ENCODE data around the gene XPNPEP1. TPM values are rescaled to one million over a fixed set of nuclear protein-coding genes. Genes with fewer than 3 reads are reported as not detected.
A peak's percentile ranks its signal among the peaks of the same experiment; 100 is the strongest.

XPNPEP1 gene
- 73.9 TPM for total RNA-seq
- 10 to 100 TPM; 61.4 to 76.7 (median 64.1) TPM for polyA plus RNA-seq (ENCODE audit: insufficient read depth in 1 of 8, insufficient read length in 8 of 8, low replicate concordance in 1 of 8)
- long read RNA-seq, donor 1, transcript XPNPEP1-218 (21 exons, 2,539 nt): major isoform, 8 of 9 reads
- long read RNA-seq, donor 1, partial matches to known transcripts: 0 of 9 reads
- long read RNA-seq, donor 1, other reads (novel, unspliced or antisense): 0 of 9 reads
- long read RNA-seq, donor 2, partial matches to known transcripts: 0 of 1 reads
- long read RNA-seq, donor 2, other reads (novel, unspliced or antisense): 0 of 1 reads
- long read RNA-seq, donor 3, transcript XPNPEP1-218 (21 exons, 2,539 nt): major isoform, 9 of 23 reads
- long read RNA-seq, donor 3, partial matches to known transcripts: 10 of 23 reads
- long read RNA-seq, donor 3, other reads (novel, unspliced or antisense): 0 of 23 reads
- long read RNA-seq, donor 4, transcript XPNPEP1-218 (21 exons, 2,539 nt): major isoform, 6 of 7 reads
- long read RNA-seq, donor 4, partial matches to known transcripts: 0 of 7 reads
- long read RNA-seq, donor 4, other reads (novel, unspliced or antisense): 0 of 7 reads
- long read RNA-seq, donor 5, transcript XPNPEP1-218 (21 exons, 2,539 nt): major isoform, 15 of 38 reads
- long read RNA-seq, donor 5, partial matches to known transcripts: 19 of 38 reads
- long read RNA-seq, donor 5, other reads (novel, unspliced or antisense): 0 of 38 reads
- long read RNA-seq, donor 6, transcript XPNPEP1-218 (21 exons, 2,539 nt): major isoform, 15 of 34 reads
- long read RNA-seq, donor 6, partial matches to known transcripts: 19 of 34 reads
- long read RNA-seq, donor 6, other reads (novel, unspliced or antisense): 0 of 34 reads
- long read RNA-seq, donor 7, transcript XPNPEP1-218 (21 exons, 2,539 nt): major isoform, 7 of 8 reads
- long read RNA-seq, donor 7, partial matches to known transcripts: 0 of 8 reads
- long read RNA-seq, donor 7, other reads (novel, unspliced or antisense): 0 of 8 reads
- long read RNA-seq, donor 8, transcript XPNPEP1-218 (21 exons, 2,539 nt): major isoform, 10 of 11 reads
- long read RNA-seq, donor 8, partial matches to known transcripts: 0 of 11 reads
- long read RNA-seq, donor 8, other reads (novel, unspliced or antisense): 0 of 11 reads
- long read RNA-seq, donor 9, transcript XPNPEP1-218 (21 exons, 2,539 nt): major isoform, 8 of 13 reads
- long read RNA-seq, donor 9, partial matches to known transcripts: 5 of 13 reads
- long read RNA-seq, donor 9, other reads (novel, unspliced or antisense): 0 of 13 reads
- long read RNA-seq, donor 10, transcript XPNPEP1-218 (21 exons, 2,539 nt): major isoform, 17 of 28 reads
- long read RNA-seq, donor 10, partial matches to known transcripts: 6 of 28 reads
- long read RNA-seq, donor 10, other reads (novel, unspliced or antisense): 0 of 28 reads
- long read RNA-seq, donor 11, transcript XPNPEP1-218 (21 exons, 2,539 nt): major isoform, 6 of 14 reads
- long read RNA-seq, donor 11, partial matches to known transcripts: 5 of 14 reads
- long read RNA-seq, donor 11, other reads (novel, unspliced or antisense): 0 of 14 reads

DNA sequence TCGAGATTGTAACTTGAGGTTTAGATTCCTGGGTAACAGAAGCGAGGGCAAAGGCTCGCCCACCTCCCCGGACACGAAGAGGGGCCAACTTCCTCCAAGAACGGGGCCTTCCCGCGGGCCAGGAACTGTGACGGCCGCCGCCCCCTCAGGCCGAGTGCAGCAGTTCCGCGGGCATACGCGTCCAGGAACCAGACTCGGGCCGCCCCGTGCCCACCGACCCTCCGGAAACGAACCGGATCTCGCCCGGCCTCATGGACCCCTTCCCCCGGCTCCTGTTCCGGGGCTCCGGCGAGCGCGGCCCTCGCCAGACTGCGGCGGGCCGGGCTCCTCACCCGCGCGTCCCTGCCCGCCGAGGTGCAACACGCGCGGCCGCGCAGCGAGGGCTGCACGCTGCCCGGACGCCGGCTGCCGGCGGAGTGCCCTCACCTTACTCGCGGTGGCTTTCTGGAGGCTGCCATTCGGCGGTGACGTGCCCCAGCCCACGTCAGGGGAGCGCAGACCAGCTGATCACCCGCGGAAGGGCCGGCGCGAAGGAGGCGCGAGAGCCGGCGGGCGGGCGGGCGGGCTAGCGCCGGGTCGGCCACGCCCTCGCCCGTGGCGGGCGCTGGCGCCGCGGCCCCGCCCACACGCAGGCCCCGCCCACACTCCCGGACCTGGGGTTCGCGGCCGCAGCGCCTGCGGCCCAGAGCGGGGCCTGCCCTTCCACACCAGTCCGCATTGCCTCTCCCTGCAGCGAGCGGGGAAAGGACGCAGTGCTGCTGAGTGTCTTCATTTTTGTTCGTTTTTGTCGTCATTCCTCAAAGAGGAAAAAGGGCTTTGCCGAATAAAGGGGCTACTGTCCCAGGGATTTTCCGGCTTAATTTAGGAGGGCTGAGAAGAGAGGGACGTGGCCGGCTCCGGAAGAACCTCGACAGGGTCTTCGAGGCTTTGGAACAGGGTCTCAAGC is at the start of gene XPNPEP1:
Gene XPNPEP1 (minus strand): TSS at position 536 of the 946 bp plus-strand sequence. CDS start 78 bp downstream, at position 458.
- Histone ChIP-seq H3K9me3 (replicated peaks; ENCODE audit: control insufficient read depth, low read depth, low read length) (no peaks in the 10 kb centered on the region), H3K27me3 (ENCODE audit: control insufficient read depth, insufficient read depth, low read length) (no peaks in the 10 kb centered on the region), H3K36me3 (ENCODE audit: control insufficient read depth, insufficient read depth, low read length) (peaks cover 4% of the 10 kb centered on the region), H3K27ac (ENCODE audit: low read length) (peak within 1 kb of the TSS; percentile 92), H3K4me1 (ENCODE audit: control insufficient read depth, insufficient read depth, low read length) (peaks cover 29% of the 10 kb centered on the region), H3K4me3 (ENCODE audit: low read length) (peak within 1 kb of the TSS; percentile 89)
- WGBS (ENCODE audit: insufficient coverage): 3% methylated on average over 95 of the region's 105 CpGs
- DNase-seq: peak; percentile 95

DNA sequence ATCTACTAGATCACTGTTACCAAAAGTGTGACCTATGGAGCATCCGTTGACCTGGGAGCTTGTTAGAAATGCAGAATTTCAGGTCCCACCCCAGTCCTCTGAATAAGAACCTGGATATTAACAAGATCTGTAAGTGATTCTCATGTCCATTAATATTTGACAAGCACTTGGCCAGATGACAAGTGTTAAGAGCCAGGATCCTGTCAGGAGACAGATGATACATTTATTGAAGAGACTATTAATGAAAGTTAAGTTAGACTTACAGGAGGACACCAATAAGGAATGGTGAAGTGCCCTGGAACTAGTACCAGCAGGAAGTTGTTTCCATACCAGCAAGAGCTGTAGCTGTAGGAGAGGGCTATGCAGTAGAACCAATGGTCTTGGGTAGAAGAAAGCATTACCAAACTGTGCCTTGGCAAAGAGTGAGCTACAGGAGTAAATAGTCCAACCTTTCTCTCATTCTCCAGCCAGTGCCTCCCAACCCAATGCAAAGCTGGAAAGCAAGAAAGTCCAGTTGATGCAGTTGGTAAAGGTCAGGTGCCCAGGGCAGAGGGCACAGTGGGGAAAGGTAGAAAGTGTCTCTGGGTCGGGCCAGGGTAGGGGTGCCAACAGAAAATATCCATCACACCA is 49.2 kb upstream of the XPNPEP1 start:
- WGBS (ENCODE audit: insufficient coverage): no CpG with 5 or more reads among the region's 2 CpGs
- Histone ChIP-seq H3K4me1 (ENCODE audit: control insufficient read depth, insufficient read depth, low read length) (peaks cover 9% of the 10 kb centered on the region), H3K36me3 (ENCODE audit: control insufficient read depth, insufficient read depth, low read length) (no peaks in the 10 kb centered on the region), H3K27ac (ENCODE audit: low read length) (no peak overlapping the region), H3K4me3 (ENCODE audit: low read length) (no peak overlapping the region), H3K9me3 (replicated peaks; ENCODE audit: control insufficient read depth, low read depth, low read length) (no peaks in the 10 kb centered on the region), H3K27me3 (ENCODE audit: control insufficient read depth, insufficient read depth, low read length) (no peaks in the 10 kb centered on the region)
- no peak for DNase-seq

DNA sequence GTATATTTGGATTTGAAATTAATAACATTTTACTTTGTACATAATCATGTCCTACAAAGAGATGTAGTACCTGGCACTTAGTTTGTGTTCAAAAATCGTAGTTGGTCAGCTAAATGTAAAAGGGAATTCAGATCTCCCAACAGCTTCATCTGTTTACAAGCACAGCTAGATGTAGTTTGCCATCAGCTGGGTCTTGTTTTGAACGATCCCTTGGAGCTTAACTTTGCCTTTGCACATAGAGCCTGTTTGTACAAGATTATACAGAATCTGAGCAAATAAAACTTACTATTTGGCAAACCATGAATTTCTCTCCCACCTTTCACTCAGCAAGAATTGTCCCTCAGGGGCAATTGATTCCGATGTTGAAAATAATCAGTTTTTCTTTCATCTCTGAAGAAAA is 48.3 kb upstream of the XPNPEP1 start:
- no peaks in the 10 kb centered on the region for H3K36me3 ChIP-seq (ENCODE audit: control insufficient read depth, insufficient read depth, low read length)
- no peak for DNase-seq
- 29% methylated on average over 1 of the region's 3 CpGs for WGBS (ENCODE audit: insufficient coverage)
- no peak overlapping the region for H3K27ac ChIP-seq (ENCODE audit: low read length)
- H3K27me3 ChIP-seq (ENCODE audit: control insufficient read depth, insufficient read depth, low read length): no peaks in the 10 kb centered on the region
- no peaks in the 10 kb centered on the region for H3K9me3 ChIP-seq (replicated peaks; ENCODE audit: control insufficient read depth, low read depth, low read length)
- H3K4me3 ChIP-seq (ENCODE audit: low read length): no peak overlapping the region
- peaks cover 10% of the 10 kb centered on the region for H3K4me1 ChIP-seq (ENCODE audit: control insufficient read depth, insufficient read depth, low read length)

DNA sequence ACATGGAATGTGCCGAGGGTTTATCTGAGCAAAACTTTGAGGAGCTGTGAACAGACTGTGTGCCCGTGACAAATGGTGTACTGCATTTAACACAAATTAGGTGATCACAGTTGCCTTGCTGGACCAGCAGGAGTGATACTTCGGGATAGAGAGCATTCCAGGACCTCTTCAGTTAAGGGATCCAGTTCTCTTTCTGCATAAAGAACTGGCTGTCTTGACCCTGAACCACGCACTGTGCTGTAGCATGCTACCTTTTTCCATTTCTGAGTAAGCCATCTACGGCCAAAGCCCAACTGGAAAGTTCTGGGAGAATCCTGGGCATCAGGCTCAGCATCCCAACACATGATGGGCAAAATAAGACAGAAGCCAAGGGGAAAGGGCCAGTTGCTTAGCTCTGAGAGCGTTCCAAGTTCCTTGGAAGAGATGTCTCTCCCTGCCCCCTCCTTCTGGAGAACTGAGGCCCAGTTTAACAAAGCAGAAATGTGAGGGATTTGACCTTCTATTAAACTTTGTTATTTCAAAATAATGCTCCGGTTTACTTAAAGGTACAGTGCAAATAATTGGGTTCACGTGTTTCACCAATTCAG is 46.5 kb upstream of the XPNPEP1 start:
- Histone ChIP-seq H3K9me3 (replicated peaks; ENCODE audit: control insufficient read depth, low read depth, low read length) (no peaks in the 10 kb centered on the region), H3K4me3 (ENCODE audit: low read length) (no peak overlapping the region), H3K4me1 (ENCODE audit: control insufficient read depth, insufficient read depth, low read length) (peaks cover 10% of the 10 kb centered on the region), H3K36me3 (ENCODE audit: control insufficient read depth, insufficient read depth, low read length) (no peaks in the 10 kb centered on the region), H3K27ac (ENCODE audit: low read length) (no peak overlapping the region), H3K27me3 (ENCODE audit: control insufficient read depth, insufficient read depth, low read length) (no peaks in the 10 kb centered on the region)
- no peak for DNase-seq
- WGBS (ENCODE audit: insufficient coverage): 66% methylated on average over 5 of the region's 8 CpGs

DNA sequence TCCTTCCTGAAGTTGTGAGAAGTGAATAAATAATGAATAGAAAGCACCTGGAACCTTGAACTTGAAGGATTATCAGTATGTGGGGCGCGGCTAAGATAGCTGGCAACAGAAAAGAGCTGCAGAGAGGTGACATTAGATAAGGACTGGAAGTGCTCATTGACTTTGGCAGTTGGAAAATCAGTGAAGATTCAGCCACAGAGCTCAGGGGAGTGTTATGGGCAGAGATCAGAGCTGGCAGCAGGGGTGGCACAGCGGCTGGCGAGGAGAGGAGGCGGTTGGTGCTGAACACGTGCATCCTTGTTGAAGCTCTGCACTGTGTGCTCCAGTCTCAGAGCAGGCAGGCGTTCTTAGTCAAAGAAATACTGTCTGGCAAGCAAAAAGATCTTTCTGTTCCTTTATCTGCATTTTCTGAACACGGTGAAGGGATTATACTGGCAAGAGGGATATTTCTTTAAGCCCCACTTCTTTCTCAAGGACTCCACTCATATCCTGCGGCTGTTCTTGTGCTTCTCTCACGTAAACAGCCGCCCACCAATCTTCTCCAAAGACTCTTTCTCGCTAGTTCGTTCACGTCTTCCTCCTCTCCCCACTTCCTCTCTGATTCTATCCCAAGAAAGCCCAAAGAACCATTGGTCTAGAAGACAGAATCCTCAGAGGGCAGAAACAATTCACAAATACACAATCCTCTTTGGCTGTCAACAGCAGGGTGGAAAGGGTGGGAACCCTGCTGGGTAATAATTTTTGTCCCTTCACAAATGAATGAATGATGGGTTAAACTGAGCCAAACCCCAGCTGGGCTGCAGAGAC is 45.8 kb upstream of the XPNPEP1 start:
- peaks cover 10% of the 10 kb centered on the region for H3K4me1 ChIP-seq (ENCODE audit: control insufficient read depth, insufficient read depth, low read length)
- WGBS (ENCODE audit: insufficient coverage): 65% methylated on average over 13 of the region's 14 CpGs
- H3K9me3 ChIP-seq (replicated peaks; ENCODE audit: control insufficient read depth, low read depth, low read length): no peaks in the 10 kb centered on the region
- H3K36me3 ChIP-seq (ENCODE audit: control insufficient read depth, insufficient read depth, low read length): no peaks in the 10 kb centered on the region
- no peaks in the 10 kb centered on the region for H3K27me3 ChIP-seq (ENCODE audit: control insufficient read depth, insufficient read depth, low read length)
- H3K27ac ChIP-seq (ENCODE audit: low read length): no peak overlapping the region
- H3K4me3 ChIP-seq (ENCODE audit: low read length): no peak overlapping the region
- DNase-seq: no peak

DNA sequence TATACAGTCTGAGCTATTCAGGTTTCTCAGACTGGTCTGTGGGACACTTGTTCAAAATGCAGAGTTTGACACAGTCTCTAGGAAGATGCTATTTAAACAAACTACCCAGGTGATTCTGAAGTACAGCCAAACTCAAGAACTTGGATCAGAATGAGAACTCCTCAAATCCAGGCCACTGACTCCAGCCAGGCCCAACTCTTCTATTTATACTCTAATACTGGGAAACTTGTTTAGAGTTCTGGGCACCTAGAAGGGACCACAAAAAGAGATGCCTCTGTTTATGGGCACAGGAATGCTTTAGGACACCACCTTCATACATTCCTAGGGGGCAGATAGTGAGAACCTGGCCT is 44.4 kb upstream of the XPNPEP1 start:
- peak overlapping the region; percentile 71 for H3K27ac ChIP-seq (ENCODE audit: low read length)

DNA sequence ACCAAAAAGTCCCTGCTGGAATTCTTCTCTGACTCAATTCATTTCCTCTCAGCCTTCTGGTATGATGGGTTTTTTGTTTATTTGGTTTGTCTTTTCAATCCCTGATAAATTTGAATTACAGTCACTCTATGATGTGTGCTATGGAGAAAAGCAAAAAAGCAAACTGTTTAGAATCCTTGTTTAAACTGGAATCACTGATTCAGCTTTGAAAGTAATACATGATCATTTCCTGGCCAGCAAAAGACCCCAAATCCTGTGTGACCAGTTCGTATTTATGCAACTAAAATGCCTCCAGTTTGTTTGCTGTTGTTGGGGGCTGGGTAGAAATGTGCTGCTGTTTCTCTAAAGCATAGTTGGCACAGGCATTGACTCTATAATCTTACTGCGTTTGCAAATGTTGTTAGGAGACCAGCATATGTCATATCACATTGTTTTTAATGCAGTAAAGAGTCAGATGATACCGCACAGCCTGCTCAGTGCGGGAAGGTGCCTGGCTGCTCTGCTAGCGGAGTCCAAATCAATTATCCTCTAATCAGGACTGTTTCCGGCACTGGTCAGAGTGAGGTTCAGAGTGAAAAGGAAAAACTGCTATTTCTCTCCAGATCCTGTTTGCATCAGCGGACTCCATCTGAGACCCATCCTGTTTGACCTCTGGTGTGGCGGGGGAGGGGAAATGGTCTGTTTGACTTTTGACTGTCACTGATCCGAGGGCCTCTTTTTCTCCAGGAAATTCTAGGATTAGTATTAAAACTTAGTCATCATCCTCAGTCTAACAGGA is 43.8 kb upstream of the XPNPEP1 start:
- peak; percentile 68 for DNase-seq
- peaks cover 10% of the 10 kb centered on the region for H3K4me1 ChIP-seq (ENCODE audit: control insufficient read depth, insufficient read depth, low read length)

More for the DNA sequence above, 44.4 kb upstream of the XPNPEP1 start:
- Histone ChIP-seq H3K36me3 (ENCODE audit: control insufficient read depth, insufficient read depth, low read length) (no peaks in the 10 kb centered on the region), H3K27me3 (ENCODE audit: control insufficient read depth, insufficient read depth, low read length) (no peaks in the 10 kb centered on the region), H3K4me1 (ENCODE audit: control insufficient read depth, insufficient read depth, low read length) (peaks cover 10% of the 10 kb centered on the region), H3K9me3 (replicated peaks; ENCODE audit: control insufficient read depth, low read depth, low read length) (no peaks in the 10 kb centered on the region), H3K4me3 (ENCODE audit: low read length) (no peak overlapping the region)
- DNase-seq: no peak

More for the DNA sequence above, 43.8 kb upstream of the XPNPEP1 start:
- Histone ChIP-seq H3K9me3 (replicated peaks; ENCODE audit: control insufficient read depth, low read depth, low read length) (no peaks in the 10 kb centered on the region), H3K27ac (ENCODE audit: low read length) (peak overlapping the region; percentile 71), H3K4me3 (ENCODE audit: low read length) (no peak overlapping the region), H3K27me3 (ENCODE audit: control insufficient read depth, insufficient read depth, low read length) (no peaks in the 10 kb centered on the region), H3K36me3 (ENCODE audit: control insufficient read depth, insufficient read depth, low read length) (no peaks in the 10 kb centered on the region)
- WGBS (ENCODE audit: insufficient coverage): 11% methylated on average over 3 of the region's 9 CpGs
